Measurements from ENCODE around the gene FGGY.

DNA sequence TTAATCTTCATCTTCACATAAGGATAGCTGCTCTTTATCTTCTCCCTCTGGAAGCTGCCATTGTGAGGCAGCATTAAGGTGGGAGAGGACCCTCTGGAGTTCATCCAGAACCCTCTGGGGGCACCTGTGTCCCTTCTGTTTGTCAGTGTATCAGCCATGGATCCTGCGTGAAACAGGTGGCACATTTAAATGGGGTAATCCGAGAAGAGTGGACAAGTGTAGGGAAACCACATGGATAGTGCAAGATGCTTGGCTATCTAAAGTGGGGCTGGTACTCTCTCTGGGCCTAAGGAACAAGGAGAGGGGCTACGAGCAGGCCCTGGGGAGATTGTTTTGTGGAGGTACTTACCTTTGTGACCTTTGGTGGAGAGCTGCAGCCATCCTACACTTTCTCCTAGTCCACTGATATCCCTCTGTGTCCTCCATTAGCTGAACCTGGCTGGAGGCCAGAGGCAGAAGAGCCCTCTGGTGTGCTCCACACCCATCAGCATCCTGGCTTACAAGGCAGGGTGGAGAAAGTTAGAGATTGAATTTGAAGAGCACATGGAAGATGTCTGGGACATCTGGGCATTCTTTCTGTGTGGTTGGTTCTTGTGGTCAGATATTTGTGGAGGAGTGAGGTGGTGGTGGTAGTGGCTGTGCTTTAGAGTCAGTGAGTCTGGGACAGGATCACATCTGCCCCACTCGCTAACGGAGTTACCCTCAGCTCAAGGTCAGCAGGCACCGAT, 117.7 kb downstream of the FGGY start:
- TF ChIP-seq POLR2AphosphoS5 (IDR thresholded peaks at IDR 0.05; ENCODE audit: borderline replicate concordance, low read depth, low read length) (no peak), EZH2 (IDR thresholded peaks at IDR 0.05) (no peak)
